Peyer's patch (tissue), 4 donors: Measurements from ENCODE around the gene TAF1B. TPM values are rescaled to one million over a fixed set of nuclear protein-coding genes. Genes with fewer than 3 reads are reported as not detected.
"Not testable (repeated sequence)": the region's sequence is repeated elsewhere in the genome, so short reads cannot be mapped to it uniquely, and the experiment has no call there.

Experiments used
- DNase-seq, 3 donors: peaks; one replicate each; pipeline ENCODE4 v3.0.0-alpha.2; 2017 to 2019
- H3K27ac ChIP-seq, 4 donors: fragments of 200-600 bp; sonication (generic); one replicate each; pipeline ENCODE4 v1.5.1; 2016 to 2019
- H3K27me3 ChIP-seq, 2 donors: fragments of 200-600 bp; sonication (generic); one replicate each; pipeline ENCODE4 v1.5.1; 2019
- H3K36me3 ChIP-seq, 3 donors: fragments of 200-600 bp; sonication (generic); one replicate each; pipeline ENCODE4 v1.5.1; 2016 to 2019
- H3K4me1 ChIP-seq, 4 donors: fragments of 200-600 bp; sonication (generic); one replicate each; pipeline ENCODE4 v1.5.1; 2016 to 2019
- H3K4me3 ChIP-seq, 4 donors: fragments of 200-600 bp; sonication (generic); 1 replicate in 3 of 4; 2 replicates in 1 of 4; pipeline ENCODE4 v1.5.1; 2016 to 2019; ENCODE audit warnings: mild to moderate bottlenecking in 1 of 4
- H3K9me3 ChIP-seq, 4 donors: fragments of 200-600 bp; sonication (generic); one replicate each; pipeline ENCODE4 v1.5.1; 2016 to 2019; ENCODE audit warnings: mild to moderate bottlenecking in 1 of 4
- CTCF ChIP-seq, 6 experiments: fragments of 450-650 bp in 4 of 6; fragments of 200-600 bp in 2 of 6; sonication (generic) in 1 of 6; IDR thresholded peaks; one replicate each; pipeline ENCODE4 v1.5.1; 2017 to 2019; ENCODE audit warnings: antibody characterized with exemption in 6 of 6, mild to moderate bottlenecking in 3 of 6, moderate library complexity in 1 of 6
- POLR2A ChIP-seq, 2 donors: fragments of 450-650 bp; IDR thresholded peaks; one replicate each; pipeline ENCODE4 v1.5.1; 2017; ENCODE audit warnings: antibody characterized with exemption in 2 of 2, mild to moderate bottlenecking in 2 of 2, moderate library complexity in 2 of 2
- total RNA-seq, 4 donors: library from RNA; depleted of rRNA; stranded (reverse); fragments of >200 nt; gene quantifications; one replicate each; pipeline ENCODE4 v1.1.0, GENCODE V29; 2016

Gene TAF1B
- total RNA-seq, 4 donors from 2014 or later = 8.6 to 33.0 (median 12.5) TPM

GRCh38 chr2:9914384-9915065 is 71.3 kb downstream of the TAF1B start:
- no peak overlapping the region for H3K27ac ChIP-seq
- no peak for TF ChIP-seq POLR2A (IDR thresholded peaks at IDR 0.05)
- TF ChIP-seq CTCF (IDR thresholded peaks at IDR 0.05) = no peak
- H3K9me3 ChIP-seq = no peaks in the 10 kb centered on the region
- H3K36me3 ChIP-seq = peaks cover 0 to 17% (median 0%) of the 10 kb centered on the region in 3 donors
- H3K4me1 ChIP-seq = no peaks in the 10 kb centered on the region
- H3K27me3 ChIP-seq = no peaks in the 10 kb centered on the region
- peak in 1 of 3 donors; percentile 48 for DNase-seq
- no peak overlapping the region for H3K4me3 ChIP-seq

- Histone ChIP-seq H3K27me3 (no peaks in the 10 kb centered on the region), H3K36me3 (peaks cover 0 to 14% (median 0%) of the 10 kb centered on the region in 3 donors), H3K9me3 (no peaks in the 10 kb centered on the region), H3K4me1 (no peaks in the 10 kb centered on the region), H3K27ac (no peak overlapping the region), H3K4me3 (no peak overlapping the region)
- no peak for DNase-seq
- TF ChIP-seq CTCF (IDR thresholded peaks at IDR 0.05) = no peak
- TF ChIP-seq POLR2A (IDR thresholded peaks at IDR 0.05) = no peak
Measured at GRCh38 chr2:9918275-9918674, 75.0 kb downstream of the TAF1B start.

GRCh38 chr2:9919512-9919911 is 76.2 kb downstream of the TAF1B start:
- H3K9me3 ChIP-seq = no peaks in the 10 kb centered on the region
- H3K4me3 ChIP-seq = no peak overlapping the region
- H3K27ac ChIP-seq = no peak overlapping the region
- TF ChIP-seq POLR2A (IDR thresholded peaks at IDR 0.05) (no peak), CTCF (IDR thresholded peaks at IDR 0.05) (no peak)
- H3K4me1 ChIP-seq = no peaks in the 10 kb centered on the region
- H3K27me3 ChIP-seq = no peaks in the 10 kb centered on the region
- peaks cover 0 to 2% (median 0%) of the 10 kb centered on the region in 3 donors for H3K36me3 ChIP-seq
- DNase-seq = no peak

- not testable (repeated sequence) for H3K4me3 ChIP-seq, H3K27me3 ChIP-seq, H3K9me3 ChIP-seq, H3K27ac ChIP-seq, DNase-seq, H3K36me3 ChIP-seq, H3K4me1 ChIP-seq
Measured at GRCh38 chr2:9927020-9927419, 83.7 kb downstream of the TAF1B start.

- TF ChIP-seq POLR2A (IDR thresholded peaks at IDR 0.05) (no peak), CTCF (IDR thresholded peaks at IDR 0.05) (no peak)
- H3K27ac ChIP-seq = no peak overlapping the region
- H3K27me3 ChIP-seq = no peaks in the 10 kb centered on the region
- DNase-seq = no peak
- H3K4me1 ChIP-seq = no peaks in the 10 kb centered on the region
- H3K4me3 ChIP-seq = no peak overlapping the region
- peaks cover 0 to 24% (median 0%) of the 10 kb centered on the region in 3 donors for H3K36me3 ChIP-seq
- H3K9me3 ChIP-seq = no peaks in the 10 kb centered on the region
Measured at GRCh38 chr2:9937258-9937657, 94.0 kb downstream of the TAF1B start.

GRCh38 chr2:9937968-9938367 is 94.7 kb downstream of the TAF1B start:
- H3K36me3 ChIP-seq = peaks cover 0 to 18% (median 0%) of the 10 kb centered on the region in 3 donors
- H3K4me3 ChIP-seq = no peak overlapping the region
- no peak for TF ChIP-seq CTCF (IDR thresholded peaks at IDR 0.05)
- no peak for TF ChIP-seq POLR2A (IDR thresholded peaks at IDR 0.05)
- H3K4me1 ChIP-seq = no peaks in the 10 kb centered on the region
- H3K27ac ChIP-seq = no peak overlapping the region
- no peak for DNase-seq
- no peaks in the 10 kb centered on the region for H3K27me3 ChIP-seq
- H3K9me3 ChIP-seq = no peaks in the 10 kb centered on the region
